ENCODE data around the gene HIGD2B.
A peak's percentile ranks its signal among the peaks of the same experiment; 100 is the strongest.
"Not testable (repeated sequence)": the region's sequence is repeated elsewhere in the genome, so short reads cannot be mapped to it uniquely, and the experiment has no call there.

Gene HIGD2B

GRCh38 chr15:72698938-72699337, 13.0 kb upstream of the HIGD2B start:
- no peak for ATAC-seq
- peaks cover 15% of the 10 kb centered on the region for H3K4me1 Mint-ChIP-seq
- no peaks in the 10 kb centered on the region for H3K9me3 Mint-ChIP-seq
- DNase-seq, result no peak
- no peaks in the 10 kb centered on the region for H3K27me3 Mint-ChIP-seq
- no peak overlapping the region for H3K4me3 Mint-ChIP-seq
- peak overlapping the region in 1 of 2 donors; percentile 38 for H3K27ac Mint-ChIP-seq

- DNase-seq (no peak), ATAC-seq (no peak)
- Mint-ChIP-seq H3K27me3 (no peaks in the 10 kb centered on the region), H3K27ac (no peak overlapping the region), H3K4me1 (peaks cover 13% of the 10 kb centered on the region), H3K4me3 (no peak overlapping the region), H3K9me3 (no peaks in the 10 kb centered on the region)
These were observed 5.0 kb upstream of the HIGD2B start for GRCh38 chr15:72690938-72691337.

- Mint-ChIP-seq H3K27ac (peak overlapping the region in 1 of 2 donors; percentile 19), H3K27me3 (no peaks in the 10 kb centered on the region), H3K9me3 (no peaks in the 10 kb centered on the region), H3K4me1 (peaks cover under 1% of the 10 kb centered on the region), H3K4me3 (no peak overlapping the region)
- DNase-seq (no peak), ATAC-seq (no peak)
These were observed 2.7 kb upstream of the HIGD2B start for GRCh38 chr15:72688697-72689096.

DNA sequence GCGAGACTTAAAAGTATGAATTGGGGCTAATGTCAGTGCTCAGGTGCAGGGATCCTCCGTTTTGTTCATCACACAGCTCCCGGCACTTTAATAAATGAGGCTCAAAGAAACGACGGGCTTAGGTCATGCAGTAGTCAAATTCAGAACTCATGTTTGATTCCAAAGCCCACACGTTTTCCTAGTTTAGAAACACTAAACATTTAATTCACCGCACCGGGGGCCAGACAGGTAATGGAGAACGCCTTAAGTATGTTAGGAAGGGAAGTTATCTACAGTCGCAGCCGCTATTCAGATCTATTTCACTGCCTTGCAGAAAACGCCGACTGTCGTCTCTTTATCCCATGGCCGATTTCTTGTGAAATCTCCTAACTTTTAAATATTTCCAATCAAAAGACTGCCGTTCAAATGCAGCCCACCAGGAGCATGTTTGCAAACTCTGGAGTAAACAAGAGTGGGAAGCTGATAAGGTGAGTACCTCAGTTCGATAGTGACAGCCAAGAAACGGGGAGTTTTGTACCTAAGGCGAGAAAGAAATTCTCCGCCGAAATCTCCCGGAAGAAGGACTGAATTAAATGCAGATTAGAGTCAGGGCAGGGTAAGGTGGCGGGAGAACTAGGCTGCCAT, 569 bp downstream of the HIGD2B start:
- H3K9me3 Mint-ChIP-seq, result no peaks in the 10 kb centered on the region
- H3K27me3 Mint-ChIP-seq, result no peaks in the 10 kb centered on the region
- no peak for ATAC-seq
- DNase-seq, result no peak
- H3K4me3 Mint-ChIP-seq, result peak overlapping the region; percentile 90 to 96
- peaks cover 7% of the 10 kb centered on the region for H3K4me1 Mint-ChIP-seq
- H3K27ac Mint-ChIP-seq, result peak overlapping the region; percentile 97

- H3K4me1 Mint-ChIP-seq, result peaks cover 7% of the 10 kb centered on the region
- DNase-seq (no peak), ATAC-seq (no peak)
- no peak overlapping the region for H3K27ac Mint-ChIP-seq
- H3K4me3 Mint-ChIP-seq, result no peak overlapping the region
- H3K27me3 Mint-ChIP-seq, result peaks cover 8% of the 10 kb centered on the region
- no peaks in the 10 kb centered on the region for H3K9me3 Mint-ChIP-seq
These were observed 3.2 kb downstream of the HIGD2B start for GRCh38 chr15:72682772-72683171.

DNA sequence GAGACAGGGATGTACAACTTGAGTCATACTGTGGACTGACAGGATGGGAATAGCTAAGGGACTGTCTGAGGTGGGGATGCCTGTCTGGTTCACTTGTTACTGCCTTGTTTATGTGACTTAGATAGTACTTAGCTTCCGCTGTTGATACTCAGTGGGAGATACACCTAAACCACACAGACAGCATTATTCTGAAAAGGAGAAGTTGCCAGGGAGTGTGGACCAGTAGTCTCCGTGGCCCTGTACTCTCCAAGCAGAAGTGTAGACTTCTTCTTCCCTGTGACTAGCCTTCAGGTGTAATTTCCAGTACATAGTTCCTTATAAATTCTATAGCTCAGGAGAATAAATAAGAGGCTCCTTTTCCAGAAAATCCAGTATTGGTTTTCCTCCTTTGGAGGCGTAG, 5.1 kb downstream of the HIGD2B start:
- DNase-seq, result no peak
- Mint-ChIP-seq H3K4me1 (peaks cover 7% of the 10 kb centered on the region), H3K9me3 (no peaks in the 10 kb centered on the region), H3K27me3 (peaks cover 14% of the 10 kb centered on the region), H3K4me3 (no peak overlapping the region), H3K27ac (no peak overlapping the region)
- ATAC-seq, result no peak

GRCh38 chr15:72676838-72677237, 9.1 kb downstream of the HIGD2B start:
- no peak for DNase-seq
- no peak overlapping the region for H3K4me3 Mint-ChIP-seq
- no peak overlapping the region for H3K27ac Mint-ChIP-seq
- ATAC-seq, result no peak
- H3K4me1 Mint-ChIP-seq, result no peaks in the 10 kb centered on the region
- no peaks in the 10 kb centered on the region for H3K9me3 Mint-ChIP-seq
- peaks cover 16% of the 10 kb centered on the region for H3K27me3 Mint-ChIP-seq

GRCh38 chr15:72671525-72671924, 14.5 kb downstream of the HIGD2B start:
- peaks cover 9% of the 10 kb centered on the region for H3K4me1 Mint-ChIP-seq
- H3K9me3 Mint-ChIP-seq, result no peaks in the 10 kb centered on the region
- H3K27me3 Mint-ChIP-seq, result peaks cover 13% of the 10 kb centered on the region
- no peak for DNase-seq
- no peak overlapping the region for H3K27ac Mint-ChIP-seq
- no peak for ATAC-seq
- no peak overlapping the region for H3K4me3 Mint-ChIP-seq

DNA sequence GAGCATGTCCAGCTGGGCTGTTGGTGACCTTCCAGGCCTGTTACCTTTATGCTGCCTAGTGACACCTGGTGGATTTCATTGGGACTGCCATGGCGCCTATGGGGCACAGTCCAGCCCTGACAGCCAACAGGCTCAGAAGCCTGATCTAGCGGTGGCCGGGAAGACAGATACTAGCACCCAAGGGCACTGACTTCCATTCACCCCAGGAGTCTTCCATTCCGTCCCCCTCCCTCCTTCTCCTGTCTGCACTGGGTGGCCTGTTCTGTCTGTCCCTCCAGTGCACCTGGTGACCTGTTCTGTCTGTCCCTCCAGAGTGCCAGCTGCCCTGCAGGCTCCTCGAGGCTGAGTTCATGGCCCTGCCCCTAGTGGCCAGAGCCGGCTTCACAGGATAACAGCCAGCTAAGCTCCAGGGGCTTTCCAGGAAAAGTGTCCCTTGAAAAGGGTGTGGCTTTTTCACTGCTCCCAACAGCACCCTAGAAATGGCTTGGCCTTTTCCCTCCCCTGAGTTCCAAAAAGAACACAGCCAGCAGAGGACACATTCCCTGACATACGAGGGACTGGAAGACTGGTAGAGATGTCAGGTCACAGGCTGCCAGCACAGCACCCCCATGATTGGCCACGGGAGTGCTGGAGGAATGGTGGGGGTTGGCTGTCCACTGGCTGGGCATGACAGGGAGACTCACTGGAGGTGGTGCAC, 15.2 kb downstream of the HIGD2B start:
- H3K4me1 Mint-ChIP-seq, H3K9me3 Mint-ChIP-seq: not testable (repeated sequence)
- ATAC-seq (peak; percentile 98), DNase-seq (peak; percentile 76 to 80)
- Mint-ChIP-seq H3K27ac (peak overlapping the region in 1 of 2 donors; percentile 81), H3K4me3 (peak overlapping the region; percentile 76 to 77), H3K27me3 (peaks cover 13% of the 10 kb centered on the region)

DNA sequence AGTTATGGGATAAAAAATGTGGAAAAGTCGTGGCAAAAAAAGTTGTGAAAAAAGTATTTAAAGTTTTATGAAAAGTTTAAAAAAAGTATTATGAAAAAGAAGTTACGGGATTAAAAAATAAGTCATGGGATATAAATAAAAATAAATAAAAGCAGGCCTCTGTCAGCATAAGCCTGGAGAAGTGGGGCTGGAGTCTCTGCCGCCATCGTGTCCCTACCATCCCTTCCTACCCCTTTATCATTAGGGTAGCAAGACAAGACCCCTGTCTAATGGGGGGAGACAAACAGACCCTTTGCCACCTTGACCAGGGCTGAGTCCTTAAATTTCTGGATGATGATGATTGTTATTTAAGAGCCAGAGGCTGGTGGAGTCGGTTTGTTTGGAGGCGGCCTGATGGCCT, 16.2 kb downstream of the HIGD2B start:
- ATAC-seq, H3K4me3 Mint-ChIP-seq, H3K4me1 Mint-ChIP-seq, H3K9me3 Mint-ChIP-seq, H3K27ac Mint-ChIP-seq, DNase-seq: not testable (repeated sequence)
- peaks cover 13% of the 10 kb centered on the region for H3K27me3 Mint-ChIP-seq

DNA sequence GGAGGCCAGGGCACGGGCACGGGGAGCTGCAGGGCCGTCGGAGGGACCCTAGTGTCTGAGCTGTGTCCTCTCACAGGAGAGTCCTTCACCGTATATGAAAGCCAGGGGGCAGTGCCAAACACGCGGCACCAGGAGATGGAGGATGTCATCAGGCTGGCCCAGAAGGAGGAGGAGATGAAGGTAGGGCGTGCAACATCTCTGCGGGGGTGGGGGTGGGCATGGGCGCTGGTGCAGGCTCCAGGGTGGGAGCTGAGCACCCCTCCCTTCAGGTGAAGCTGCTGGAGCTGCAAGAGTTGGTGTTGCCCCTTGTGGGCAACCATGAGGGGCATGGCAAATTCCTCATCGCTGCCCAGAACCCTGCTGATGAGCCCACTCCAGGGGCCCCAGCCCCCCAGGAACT, 20.3 kb downstream of the HIGD2B start:
- not testable (repeated sequence) for ATAC-seq, H3K4me1 Mint-ChIP-seq, H3K27me3 Mint-ChIP-seq, H3K27ac Mint-ChIP-seq, H3K4me3 Mint-ChIP-seq, H3K9me3 Mint-ChIP-seq, DNase-seq

DNA sequence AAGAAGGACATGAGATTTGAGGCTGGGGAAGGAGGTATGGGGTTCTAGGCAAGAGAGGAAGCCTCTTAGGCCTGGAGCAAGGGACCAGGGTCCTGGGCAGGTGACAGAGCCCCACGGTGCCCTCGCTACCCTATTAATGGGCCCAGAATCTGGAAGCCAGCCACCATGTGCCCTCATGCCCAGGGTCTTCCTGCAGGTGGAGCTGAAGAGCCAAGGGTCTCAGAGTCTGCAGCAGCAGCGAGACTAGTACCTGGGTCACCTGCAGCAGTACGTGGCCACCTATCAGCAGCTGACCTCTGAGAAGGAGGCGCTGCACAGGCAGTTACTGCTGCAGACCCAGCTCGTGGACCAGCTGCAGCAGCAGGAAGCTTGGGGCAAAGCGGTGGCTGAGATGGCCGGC, 22.1 kb downstream of the HIGD2B start:
- not testable (repeated sequence) for H3K27ac Mint-ChIP-seq, H3K4me3 Mint-ChIP-seq, H3K4me1 Mint-ChIP-seq, H3K27me3 Mint-ChIP-seq, DNase-seq, ATAC-seq, H3K9me3 Mint-ChIP-seq

GRCh38 chr15:72661081-72661480, 24.9 kb downstream of the HIGD2B start:
- not testable (repeated sequence) for H3K9me3 Mint-ChIP-seq, H3K27me3 Mint-ChIP-seq, H3K27ac Mint-ChIP-seq, H3K4me3 Mint-ChIP-seq, DNase-seq, ATAC-seq, H3K4me1 Mint-ChIP-seq

GRCh38 chr15:72656014-72656413, 30.0 kb downstream of the HIGD2B start:
- ATAC-seq, H3K9me3 Mint-ChIP-seq, H3K27me3 Mint-ChIP-seq, H3K4me1 Mint-ChIP-seq, H3K27ac Mint-ChIP-seq, H3K4me3 Mint-ChIP-seq, DNase-seq: not testable (repeated sequence)

DNA sequence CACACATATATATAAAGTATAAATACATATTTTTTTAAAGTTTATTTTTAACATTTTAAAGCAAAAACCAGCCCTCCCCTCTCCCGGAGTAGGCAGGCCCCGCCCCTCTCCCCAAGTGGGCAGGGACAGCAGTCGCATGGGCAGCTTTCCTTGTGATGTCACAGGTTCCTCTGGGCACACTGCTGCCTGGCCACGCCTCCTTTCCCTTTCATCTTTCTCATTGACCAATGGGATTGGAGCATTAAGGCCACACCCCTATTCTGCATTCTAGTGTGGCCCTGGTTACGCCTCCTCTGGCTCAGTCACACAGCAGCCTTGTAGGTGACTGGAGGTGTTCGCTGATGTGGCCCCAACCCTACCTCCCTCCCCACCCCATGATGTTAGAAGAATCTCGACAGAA, 31.6 kb downstream of the HIGD2B start, which contains the start of gene GOLGA6B:
Gene GOLGA6B, plus strand, starts transcription at position 301 of the 400 bp plus-strand sequence. Its CDS starts 41 bp downstream, at position 342.
- not testable (repeated sequence) for H3K4me1 Mint-ChIP-seq, H3K27ac Mint-ChIP-seq, ATAC-seq, DNase-seq, H3K4me3 Mint-ChIP-seq, H3K27me3 Mint-ChIP-seq, H3K9me3 Mint-ChIP-seq

DNA sequence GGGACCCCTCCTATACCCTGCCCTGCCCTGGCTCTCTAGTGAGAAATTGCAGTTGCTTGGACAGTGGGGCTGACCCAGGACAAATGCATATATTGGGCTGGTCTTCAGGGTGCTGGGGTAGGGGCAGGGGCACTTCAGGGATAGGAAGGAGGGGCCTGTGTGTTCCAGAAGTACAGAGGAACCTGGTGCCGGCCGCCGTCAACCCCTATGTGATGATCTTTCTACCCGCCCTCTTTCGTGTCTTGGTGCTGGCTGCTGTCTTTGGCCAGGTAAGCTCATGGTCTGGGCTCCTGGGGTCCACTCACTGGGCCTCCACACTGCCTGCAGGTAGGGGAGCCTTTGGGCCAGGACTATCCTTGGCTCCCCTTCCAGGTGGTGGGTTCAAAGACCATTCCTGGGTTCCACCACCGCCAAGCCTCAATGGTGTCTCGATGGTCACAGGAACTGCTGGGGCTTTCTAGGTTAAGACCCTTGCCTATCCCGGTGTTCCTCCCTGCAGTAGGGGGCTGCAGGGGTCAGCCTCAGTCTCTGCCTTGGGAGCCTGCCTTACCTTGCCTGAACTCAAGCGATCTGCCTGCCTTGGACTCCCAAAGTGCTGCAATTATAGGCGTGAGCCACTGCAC, 37.2 kb downstream of the HIGD2B start:
- not testable (repeated sequence) for H3K4me1 Mint-ChIP-seq, H3K4me3 Mint-ChIP-seq, ATAC-seq, DNase-seq, H3K27me3 Mint-ChIP-seq, H3K9me3 Mint-ChIP-seq
- H3K27ac Mint-ChIP-seq, result peak overlapping the region in 1 of 2 donors; percentile 66
